HepG2 (cell line): ENCODE results near the gene APOC3. TPM values are rescaled to one million over a fixed set of nuclear protein-coding genes. Genes with fewer than 3 reads are reported as not detected.

ENCODE experiments used
- ATAC-seq: fragments of 200-7000 bp; cut with Tn5 transposase; 3 replicates; pipeline ENCODE4 v1.9.1; 2020; ENCODE audit warnings: mild to moderate bottlenecking, moderate library complexity
- BruUV-seq: library from RNA; stranded (reverse); fragments of 400-500 nt; replicated peaks from 2 replicates; lab custom pipeline; 2021; lab: Mats Ljungman, UMichigan
- CTCF ChIA-PET: fragments of 300-600 bp; formaldehyde crosslinking; extraction: SDS; loops from one replicate; lab custom pipeline; 2021; ENCODE audit warnings: low total read pairs, inconsistent platforms, low intra/inter-chr PET ratio; lab: Yijun Ruan, JAX
- POLR2A ChIA-PET: fragments of 350-600 bp; sonication (Branson Sonifier 250); formaldehyde crosslinking; loops from one replicate; lab custom pipeline; 2020; ENCODE audit warnings: antibody characterized with exemption, inconsistent platforms; lab: Yijun Ruan, JAX
- DNase-seq: peaks from one replicate; pipeline ENCODE4 v3.0.0-alpha.2; 2015; ENCODE audit warnings: low spot score
- FAIRE-seq: peaks from 3 replicates; lab custom pipeline; 2011; peaks lifted over from hg19 to GRCh38; lab: Jason Lieb, UNC
- H2AFZ ChIP-seq: one replicate; pipeline ENCODE4 v1.6.1; 2011; ENCODE audit warnings: low read length, inconsistent platforms
- H3K27ac ChIP-seq: fragments of 300-600 bp; 3 replicates; pipeline ENCODE4 v1.8.0; 2011; ENCODE audit warnings: mixed run types, mild to moderate bottlenecking, mixed read lengths, low read length, inconsistent platforms; ENCODE audit not compliant: insufficient read depth; ENCODE audit errors: extremely low read length
- H3K27me3 ChIP-seq, 2 experiments: fragments of 200-600 bp in 1 of 2; 2 replicates in 1 of 2; 3 replicates in 1 of 2; pipeline versions ENCODE4 v1.6.0 to v1.8.0; 2011; ENCODE audit warnings: low read length in 2 of 2, mild to moderate bottlenecking in 2 of 2, moderate library complexity in 2 of 2, inconsistent platforms in 1 of 2; ENCODE audit not compliant: insufficient read depth in 2 of 2, control insufficient read depth in 1 of 2
- H3K36me3 ChIP-seq, 2 experiments: fragments of 200-600 bp in 1 of 2; replicated peaks in 1 of 2; 2 replicates in 1 of 2; 3 replicates in 1 of 2; pipeline versions ENCODE4 v1.5.1 to v1.8.0; 2011; ENCODE audit warnings: low read length in 2 of 2, inconsistent platforms in 1 of 2; ENCODE audit not compliant: insufficient read depth in 2 of 2, control insufficient read depth in 1 of 2
- H3K4me1 ChIP-seq: 2 replicates; pipeline ENCODE4 v1.5.1; 2012; ENCODE audit warnings: low read length, inconsistent platforms; ENCODE audit not compliant: insufficient read depth
- H3K4me2 ChIP-seq: 2 replicates; pipeline ENCODE4 v1.6.0; 2011; ENCODE audit warnings: low read depth, low read length, inconsistent platforms
- H3K4me3 ChIP-seq, 3 experiments: fragments of 200-600 bp in 1 of 3; sonication (generic), shearing (Covaris generic) in 1 of 3; replicated peaks in 1 of 3; 2 replicates each; pipeline ENCODE4 v1.5.1; 2011 to 2016; ENCODE audit warnings: low read length in 3 of 3, inconsistent platforms in 2 of 3, low read depth in 2 of 3, mild to moderate bottlenecking in 2 of 3, control low read depth in 1 of 3, mixed read lengths in 1 of 3; ENCODE audit not compliant: insufficient read depth in 1 of 3
- H3K79me2 ChIP-seq: one replicate; pipeline ENCODE4 v1.6.1; 2011; ENCODE audit warnings: low read length, inconsistent platforms; ENCODE audit not compliant: insufficient read depth
- H3K9ac ChIP-seq: 2 replicates; pipeline ENCODE4 v1.6.0; 2011; ENCODE audit warnings: mild to moderate bottlenecking, low read depth, low read length, inconsistent platforms; ENCODE audit not compliant: insufficient read depth
- H3K9me3 ChIP-seq: 2 replicates; pipeline ENCODE4 v1.5.1; 2012; ENCODE audit warnings: mild to moderate bottlenecking, low read length
- H4K20me1 ChIP-seq: 2 replicates; pipeline ENCODE4 v1.6.0; 2011; ENCODE audit warnings: inconsistent platforms, mild to moderate bottlenecking, low read length, moderate library complexity; ENCODE audit not compliant: insufficient read depth
- CBFB ChIP-seq: sonication (generic); formaldehyde crosslinking; IDR thresholded peaks from 2 replicates; pipeline ENCODE4 v1.4.0; 2020; ENCODE audit warnings: missing genetic modification reagents
- HMG20B ChIP-seq: conservative IDR thresholded peaks from 2 replicates; pipeline ENCODE4 v1.6.1; 2016; ENCODE audit warnings: missing genetic modification reagents, missing compliant biosample characterization
- MYC ChIP-seq: sonication (generic); formaldehyde crosslinking; IDR thresholded peaks from 2 replicates; pipeline ENCODE4 v1.9.0; 2021; ENCODE audit warnings: missing genetic modification reagents, borderline replicate concordance
- POLR2AphosphoS2 ChIP-seq: IDR thresholded peaks from 2 replicates; pipeline ENCODE4 v1.6.1; 2011; ENCODE audit warnings: low read depth, low read length, improper control_type of control experiment
- SIN3A ChIP-seq: IDR thresholded peaks from 2 replicates; pipeline ENCODE4 v1.6.1; 2011; ENCODE audit warnings: low read depth, mild to moderate bottlenecking, control low read depth, low read length, borderline replicate concordance
- SMAD1 ChIP-seq: sonication (generic); formaldehyde crosslinking; IDR thresholded peaks from 2 replicates; pipeline ENCODE4 v1.4.0; 2020; ENCODE audit warnings: missing genetic modification reagents, low read depth, mild to moderate bottlenecking, borderline replicate concordance
- SRSF9 ChIP-seq: fragments of 200-400 bp; formaldehyde crosslinking; IDR thresholded peaks from 2 replicates; pipeline ENCODE4 v1.6.1; 2018; ENCODE audit warnings: borderline replicate concordance, mild to moderate bottlenecking, low read depth, low read length; ENCODE audit not compliant: insufficient read depth, poor library complexity, severe bottlenecking
- TEAD2 ChIP-seq: sonication (generic); formaldehyde crosslinking; IDR thresholded peaks from 2 replicates; pipeline ENCODE4 v1.9.0; 2021; ENCODE audit warnings: missing genetic modification reagents
- TGIF2 ChIP-seq: IDR thresholded peaks from 2 replicates; pipeline ENCODE4 v1.6.1; 2016; ENCODE audit warnings: control low read depth, missing compliant biosample characterization
- ZBTB3 ChIP-seq: sonication (generic); formaldehyde crosslinking; IDR thresholded peaks from 2 replicates; pipeline ENCODE4 v1.4.0; 2020; ENCODE audit warnings: low read depth, mild to moderate bottlenecking, moderate library complexity, missing genetic modification reagents, borderline replicate concordance
- ZBTB42 ChIP-seq: sonication (generic); formaldehyde crosslinking; IDR thresholded peaks from 2 replicates; pipeline ENCODE4 v1.5.0; 2020; ENCODE audit warnings: mild to moderate bottlenecking, missing genetic modification reagents
- ZNF225 ChIP-seq: sonication (generic); formaldehyde crosslinking; IDR thresholded peaks from 2 replicates; pipeline ENCODE4 v1.4.0; 2020; ENCODE audit warnings: mild to moderate bottlenecking, missing genetic modification reagents
- ZNF292 ChIP-seq: sonication (generic); formaldehyde crosslinking; IDR thresholded peaks from 2 replicates; pipeline ENCODE4 v1.8.1; 2022; ENCODE audit warnings: mild to moderate bottlenecking, low read depth, missing genetic modification reagents, borderline replicate concordance
- ZNF343 ChIP-seq: sonication (generic); formaldehyde crosslinking; IDR thresholded peaks from 2 replicates; pipeline ENCODE4 v1.4.0; 2020; ENCODE audit warnings: mild to moderate bottlenecking, missing genetic modification reagents
- ZNF563 ChIP-seq: sonication (generic); formaldehyde crosslinking; IDR thresholded peaks from 2 replicates; pipeline ENCODE4 v1.8.0; 2022; ENCODE audit warnings: mild to moderate bottlenecking, moderate library complexity, missing genetic modification reagents
- ZNF761 ChIP-seq: sonication (generic); formaldehyde crosslinking; conservative IDR thresholded peaks from 2 replicates; pipeline ENCODE4 v1.4.0; 2020; ENCODE audit warnings: mild to moderate bottlenecking, missing genetic modification reagents
- WGBS: methylation state at CpG from one replicate; pipeline ENCODE4 v1.1.6; 2017; ENCODE audit warnings: low lambda C conversion rate; 5-methylcytosine and 5-hydroxymethylcytosine counted together
- in situ Hi-C: cut with HindIII; loops from 2 replicates; pipeline ENCODE4 v1.10.0; 2017; ENCODE audit warnings: low pct_unique_long_range_greater_than_20kb; ENCODE audit not compliant: extremely low pct_ligation_motif_present
- intact Hi-C: fragments of 100-400 bp; cut with micrococcal nuclease; formaldehyde crosslinking; loops from one replicate; pipeline ENCODE4 v1.10.0; 2022; ENCODE audit not compliant: unreplicated experiment
- polyA plus RNA-seq, 8 experiments: library from polyadenylated mRNA; depleted of rRNA in 3 of 8; stranded (reverse) in 7 of 8; unstranded in 1 of 8; fragments of >200 nt; fragmentation: Illumina TruSeq in 4 of 8; extraction: Trizol in 4 of 8; gene quantifications; 2 replicates each; pipeline versions ENCODE4 v1.2.1 to v1.2.3, GENCODE V29; 2011 to 2016; ENCODE audit warnings: low read depth in 4 of 8, missing spikeins in 1 of 8, mixed read lengths in 1 of 8; ENCODE audit not compliant: insufficient read depth in 1 of 8
- total RNA-seq, 5 experiments: library from RNA; depleted of rRNA; stranded (reverse); fragments of >200 nt; fragmentation: Illumina TruSeq; extraction: Trizol; gene quantifications; 2 replicates each; pipeline ENCODE4 v1.2.3, GENCODE V29; 2016; ENCODE audit warnings: low read depth in 1 of 5
- TF ChIP-seq, protein P1 (sequence below): sonication (generic); formaldehyde crosslinking; IDR thresholded peaks from 2 replicates; pipeline ENCODE4 v1.4.0; 2020; ENCODE audit warnings: missing genetic modification reagents
- TF ChIP-seq, protein P2 (sequence below): sonication (generic); formaldehyde crosslinking; conservative IDR thresholded peaks from 2 replicates; pipeline ENCODE4 v1.5.0; 2020; ENCODE audit warnings: missing genetic modification reagents

The APOC3 gene
- total and polyA plus RNA-seq, 2 of the 13 experiments (the other 11 are each of a cell fraction or from before 2014, with no cell fraction given): 314 to 687 TPM

DNA sequence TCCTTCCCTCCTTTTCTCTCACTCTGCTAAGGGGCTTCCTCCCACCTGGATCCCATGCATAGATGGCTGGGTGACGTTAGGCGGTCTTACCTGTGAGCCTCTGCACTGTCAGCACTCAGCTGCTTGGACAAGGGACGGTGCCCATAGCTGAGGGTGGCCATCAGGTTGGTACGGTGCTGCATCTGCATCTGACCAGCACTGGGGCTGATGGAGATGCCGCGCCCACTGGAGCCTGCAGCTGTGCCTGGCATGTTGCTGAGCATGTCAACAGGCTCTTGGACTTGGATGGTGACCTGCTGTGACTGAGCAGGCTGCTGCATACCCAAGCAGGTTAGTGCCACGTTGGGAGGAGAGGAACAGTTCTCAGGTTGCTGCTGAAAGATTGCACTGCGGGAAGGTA, 29.5 kb downstream of the APOC3 start:
- H4K20me1 ChIP-seq: no peaks in the 10 kb centered on the region
- no peak overlapping the region for H3K4me2 ChIP-seq
- in situ Hi-C loops: no loop called here
- no peak overlapping the region for H3K9ac ChIP-seq
- ATAC-seq (no peak), DNase-seq (no peak), FAIRE-seq (no peak)
- no peaks in the 10 kb centered on the region for H3K79me2 ChIP-seq
- H2AFZ ChIP-seq: no peak overlapping the region
- 94% methylated on average over 8 of the region's 8 CpGs for WGBS
- BruUV-seq: no TSS peak
- ChIA-PET POLR2A (no interaction called here), CTCF (no interaction called here)
- H3K4me1 ChIP-seq: no peaks in the 10 kb centered on the region
- intact Hi-C loops: no loop called here
- no peak overlapping the region for H3K4me3 ChIP-seq
- no peak overlapping the region for H3K27ac ChIP-seq
- H3K27me3 ChIP-seq: no peaks in the 10 kb centered on the region
- TF ChIP-seq ZNF343 (CRISPR knock-in tag): no peak
- no peak for TF ChIP-seq SMAD1 (CRISPR knock-in tag)
- no peak for TF ChIP-seq ZNF292 (CRISPR knock-in tag)
- TF ChIP-seq POLR2AphosphoS2: no peak
- TF ChIP-seq ZBTB3 (CRISPR knock-in tag): no peak
- no peak for TF ChIP-seq TEAD2 (CRISPR knock-in tag)
- no peak for TF ChIP-seq MYC (CRISPR knock-in tag)
- TF ChIP-seq ZBTB42: no peak
- TF ChIP-seq TGIF2 (CRISPR knock-in tag): no peak
- no peak for TF ChIP-seq ZNF225 (CRISPR knock-in tag)
- TF ChIP-seq SRSF9: no peak
- TF ChIP-seq, protein P1, sequence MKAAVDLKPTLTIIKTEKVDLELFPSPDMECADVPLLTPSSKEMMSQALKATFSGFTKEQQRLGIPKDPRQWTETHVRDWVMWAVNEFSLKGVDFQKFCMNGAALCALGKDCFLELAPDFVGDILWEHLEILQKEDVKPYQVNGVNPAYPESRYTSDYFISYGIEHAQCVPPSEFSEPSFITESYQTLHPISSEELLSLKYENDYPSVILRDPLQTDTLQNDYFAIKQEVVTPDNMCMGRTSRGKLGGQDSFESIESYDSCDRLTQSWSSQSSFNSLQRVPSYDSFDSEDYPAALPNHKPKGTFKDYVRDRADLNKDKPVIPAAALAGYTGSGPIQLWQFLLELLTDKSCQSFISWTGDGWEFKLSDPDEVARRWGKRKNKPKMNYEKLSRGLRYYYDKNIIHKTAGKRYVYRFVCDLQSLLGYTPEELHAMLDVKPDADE (CRISPR knock-in tag): no peak
- TF ChIP-seq, protein P2, sequence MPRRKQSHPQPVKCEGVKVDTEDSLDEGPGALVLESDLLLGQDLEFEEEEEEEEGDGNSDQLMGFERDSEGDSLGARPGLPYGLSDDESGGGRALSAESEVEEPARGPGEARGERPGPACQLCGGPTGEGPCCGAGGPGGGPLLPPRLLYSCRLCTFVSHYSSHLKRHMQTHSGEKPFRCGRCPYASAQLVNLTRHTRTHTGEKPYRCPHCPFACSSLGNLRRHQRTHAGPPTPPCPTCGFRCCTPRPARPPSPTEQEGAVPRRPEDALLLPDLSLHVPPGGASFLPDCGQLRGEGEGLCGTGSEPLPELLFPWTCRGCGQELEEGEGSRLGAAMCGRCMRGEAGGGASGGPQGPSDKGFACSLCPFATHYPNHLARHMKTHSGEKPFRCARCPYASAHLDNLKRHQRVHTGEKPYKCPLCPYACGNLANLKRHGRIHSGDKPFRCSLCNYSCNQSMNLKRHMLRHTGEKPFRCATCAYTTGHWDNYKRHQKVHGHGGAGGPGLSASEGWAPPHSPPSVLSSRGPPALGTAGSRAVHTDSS (CRISPR knock-in tag): no peak
- no peak for TF ChIP-seq ZNF761
- no peak for TF ChIP-seq CBFB
- TF ChIP-seq SIN3A: no peak
- TF ChIP-seq HMG20B (CRISPR knock-in tag): no peak
- no peak for TF ChIP-seq ZNF563 (CRISPR knock-in tag)
- no peaks in the 10 kb centered on the region for H3K9me3 ChIP-seq
- peaks cover 15 to 62% of the 10 kb centered on the region in 2 experiments for H3K36me3 ChIP-seq
